Chondrocyte (in vitro differentiated cells): ENCODE measurements around the gene CADPS. TPM values are rescaled to one million over a fixed set of nuclear protein-coding genes. Genes with fewer than 3 reads are reported as not detected.
"Not testable (repeated sequence)": the region's sequence is repeated elsewhere in the genome, so short reads cannot be mapped to it uniquely, and the experiment has no call there.

Source experiments
- DNase-seq: peaks from one replicate; pipeline ENCODE4 v3.0.0; 2021; ENCODE audit warnings: mixed read lengths, low spot score
- H3K27ac Mint-ChIP-seq: one replicate; pipeline ENCODE4 v1.8.0; 2021; ENCODE audit warnings: mild to moderate bottlenecking, moderate library complexity, mixed read lengths; ENCODE audit not compliant: unreplicated experiment
- H3K27me3 Mint-ChIP-seq: 2 replicates; pipeline ENCODE4 v1.8.0; 2021; ENCODE audit warnings: low read depth, mixed read lengths
- H3K36me3 Mint-ChIP-seq: 2 replicates; pipeline ENCODE4 v1.8.0; 2021; ENCODE audit warnings: low read depth, mixed read lengths
- H3K4me1 Mint-ChIP-seq: 2 replicates; pipeline ENCODE4 v1.8.0; 2021; ENCODE audit warnings: low read depth, mild to moderate bottlenecking, mixed read lengths
- H3K4me3 Mint-ChIP-seq: one replicate; pipeline ENCODE4 v1.8.0; 2021; ENCODE audit warnings: mild to moderate bottlenecking, moderate library complexity, mixed read lengths; ENCODE audit not compliant: unreplicated experiment
- H3K9me3 Mint-ChIP-seq: 2 replicates; pipeline ENCODE4 v1.8.0; 2021; ENCODE audit warnings: low read depth, mixed read lengths
- total RNA-seq: library from RNA; stranded (reverse); gene quantifications from 3 replicates; pipeline ENCODE4 v1.2.1, GENCODE V29; 2021
- TF ChIP-seq, protein P1 (sequence below): fragments of 200-600 bp; sonication (generic); IDR thresholded peaks from 2 replicates; pipeline ENCODE4 v1.5.0; 2021; ENCODE audit warnings: antibody characterized with exemption, mild to moderate bottlenecking, moderate library complexity

CADPS gene
- total RNA-seq, 1 donor from 2014 or later, result not detected

DNA sequence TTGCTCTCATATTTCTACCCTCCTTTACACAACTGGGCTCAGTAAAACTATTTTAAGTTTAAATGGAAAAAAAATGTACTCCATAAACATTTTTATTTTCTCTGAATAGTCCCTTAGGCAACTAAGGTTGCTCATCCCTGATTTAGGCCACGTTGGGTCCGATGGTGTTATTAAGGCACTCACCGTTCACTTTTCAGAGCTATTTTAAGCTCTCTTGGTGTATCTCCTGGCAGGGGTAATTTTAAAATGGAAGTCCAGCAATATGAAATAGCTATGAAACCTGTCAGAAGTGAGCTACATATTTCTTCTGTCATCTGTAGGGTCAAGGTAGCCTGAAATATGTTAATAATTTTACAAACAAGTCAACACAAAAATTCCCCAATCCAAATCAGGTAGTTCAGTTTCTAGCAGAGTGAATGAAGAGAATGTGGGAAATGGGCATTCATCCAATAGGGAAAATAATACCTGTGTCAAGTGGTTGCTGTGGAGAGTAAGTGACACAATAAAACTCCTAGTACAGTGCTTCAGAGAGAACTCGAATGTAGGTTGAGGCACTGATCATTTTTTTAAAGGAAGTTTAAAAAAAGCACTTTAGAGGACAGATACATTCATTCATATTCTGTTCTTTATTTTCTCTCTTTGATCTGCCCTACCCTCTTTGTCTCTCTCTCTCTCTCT lies 292.6 kb downstream of the CADPS start:
- peaks cover 9% of the 10 kb centered on the region for H3K4me1 Mint-ChIP-seq
- peaks cover 2% of the 10 kb centered on the region for H3K36me3 Mint-ChIP-seq
- TF ChIP-seq, protein P1, sequence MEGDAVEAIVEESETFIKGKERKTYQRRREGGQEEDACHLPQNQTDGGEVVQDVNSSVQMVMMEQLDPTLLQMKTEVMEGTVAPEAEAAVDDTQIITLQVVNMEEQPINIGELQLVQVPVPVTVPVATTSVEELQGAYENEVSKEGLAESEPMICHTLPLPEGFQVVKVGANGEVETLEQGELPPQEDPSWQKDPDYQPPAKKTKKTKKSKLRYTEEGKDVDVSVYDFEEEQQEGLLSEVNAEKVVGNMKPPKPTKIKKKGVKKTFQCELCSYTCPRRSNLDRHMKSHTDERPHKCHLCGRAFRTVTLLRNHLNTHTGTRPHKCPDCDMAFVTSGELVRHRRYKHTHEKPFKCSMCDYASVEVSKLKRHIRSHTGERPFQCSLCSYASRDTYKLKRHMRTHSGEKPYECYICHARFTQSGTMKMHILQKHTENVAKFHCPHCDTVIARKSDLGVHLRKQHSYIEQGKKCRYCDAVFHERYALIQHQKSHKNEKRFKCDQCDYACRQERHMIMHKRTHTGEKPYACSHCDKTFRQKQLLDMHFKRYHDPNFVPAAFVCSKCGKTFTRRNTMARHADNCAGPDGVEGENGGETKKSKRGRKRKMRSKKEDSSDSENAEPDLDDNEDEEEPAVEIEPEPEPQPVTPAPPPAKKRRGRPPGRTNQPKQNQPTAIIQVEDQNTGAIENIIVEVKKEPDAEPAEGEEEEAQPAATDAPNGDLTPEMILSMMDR, result no peak
- H3K4me3 Mint-ChIP-seq, result no peak overlapping the region
- H3K9me3 Mint-ChIP-seq, result peaks cover 26% of the 10 kb centered on the region
- H3K27ac Mint-ChIP-seq, result no peak overlapping the region
- peaks cover 1% of the 10 kb centered on the region for H3K27me3 Mint-ChIP-seq
- DNase-seq, result no peak

DNA sequence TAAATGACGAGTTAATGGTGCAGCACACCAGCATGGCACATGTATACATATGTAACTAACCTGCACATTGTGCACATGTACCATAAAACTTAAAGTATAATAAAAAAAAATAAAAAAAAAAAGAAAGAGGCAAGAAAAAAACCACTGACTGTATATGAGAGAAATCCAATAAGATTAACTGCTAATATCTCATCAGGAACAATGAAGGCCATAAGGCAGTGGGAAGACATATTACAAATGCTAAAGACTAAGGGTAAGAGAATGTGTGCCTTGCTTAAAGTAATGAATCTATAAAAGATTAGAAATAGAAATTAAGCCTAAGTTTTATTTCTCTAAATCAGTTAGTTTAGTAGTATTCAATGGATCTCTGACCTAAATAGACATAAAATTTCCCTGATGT lies 294.7 kb downstream of the CADPS start:
- DNase-seq, H3K27me3 Mint-ChIP-seq, H3K36me3 Mint-ChIP-seq, H3K4me1 Mint-ChIP-seq, H3K27ac Mint-ChIP-seq, H3K4me3 Mint-ChIP-seq: not testable (repeated sequence)
- peaks cover 29% of the 10 kb centered on the region for H3K9me3 Mint-ChIP-seq

DNA sequence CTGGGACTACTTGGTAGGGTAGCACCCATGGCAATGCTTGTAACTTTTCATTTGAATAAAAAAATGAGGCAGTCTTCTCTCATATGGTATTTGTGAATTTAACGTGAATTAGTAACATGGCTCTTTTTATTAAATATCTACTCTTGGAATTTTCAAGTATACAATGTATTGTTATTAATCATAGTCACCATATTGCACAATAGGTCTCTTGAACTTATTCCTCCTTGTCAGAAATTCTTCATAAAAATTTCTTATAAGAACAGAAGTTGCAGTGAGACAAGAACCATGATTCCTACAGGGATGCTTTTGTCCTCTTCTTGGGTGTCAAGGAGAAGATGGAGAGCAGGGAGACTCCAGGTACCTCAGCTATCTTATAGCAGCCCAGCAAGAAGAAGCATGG lies 298.1 kb downstream of the CADPS start:
- peaks cover 20% of the 10 kb centered on the region for H3K27me3 Mint-ChIP-seq
- no peak for DNase-seq
- TF ChIP-seq, protein P1, result no peak
- H3K9me3 Mint-ChIP-seq, result peaks cover 29% of the 10 kb centered on the region
- H3K4me1 Mint-ChIP-seq, result no peaks in the 10 kb centered on the region
- peaks cover 2% of the 10 kb centered on the region for H3K36me3 Mint-ChIP-seq
- H3K27ac Mint-ChIP-seq, result no peak overlapping the region
- H3K4me3 Mint-ChIP-seq, result no peak overlapping the region

DNA sequence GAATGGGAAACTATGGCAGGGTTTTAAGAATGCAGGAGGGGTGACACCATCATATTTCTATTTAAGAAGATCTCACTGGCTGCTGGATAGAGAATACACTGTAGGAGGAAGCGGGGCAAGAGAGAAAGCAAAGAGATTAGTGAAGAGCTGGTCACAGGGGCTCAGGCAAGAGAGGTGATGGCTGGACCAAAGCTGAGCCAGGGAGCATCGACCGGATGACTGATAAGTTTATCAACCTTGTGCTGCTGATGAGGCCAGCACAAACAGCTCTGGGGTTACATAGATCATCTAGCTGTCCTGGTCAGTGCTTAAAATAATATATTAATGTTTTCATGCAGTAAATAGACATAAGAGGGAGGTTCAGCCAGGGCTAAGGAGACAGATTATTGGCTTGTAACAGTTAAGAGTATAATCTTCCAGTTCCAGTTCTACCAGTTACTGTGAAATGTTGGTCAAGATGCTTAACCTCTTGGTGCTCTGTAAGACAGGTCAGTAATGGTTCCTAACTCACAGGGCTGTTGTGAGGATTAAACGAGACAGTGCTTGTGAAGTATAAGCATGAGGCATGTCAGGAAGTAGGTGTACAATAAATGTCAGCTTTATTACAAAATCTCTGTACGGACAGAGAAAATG lies 300.8 kb downstream of the CADPS start:
- peaks cover 14% of the 10 kb centered on the region for H3K9me3 Mint-ChIP-seq
- no peak overlapping the region for H3K27ac Mint-ChIP-seq
- no peak overlapping the region for H3K4me3 Mint-ChIP-seq
- peaks cover 2% of the 10 kb centered on the region for H3K36me3 Mint-ChIP-seq
- TF ChIP-seq, protein P1, result no peak
- peaks cover 20% of the 10 kb centered on the region for H3K27me3 Mint-ChIP-seq
- no peak for DNase-seq
- no peaks in the 10 kb centered on the region for H3K4me1 Mint-ChIP-seq

DNA sequence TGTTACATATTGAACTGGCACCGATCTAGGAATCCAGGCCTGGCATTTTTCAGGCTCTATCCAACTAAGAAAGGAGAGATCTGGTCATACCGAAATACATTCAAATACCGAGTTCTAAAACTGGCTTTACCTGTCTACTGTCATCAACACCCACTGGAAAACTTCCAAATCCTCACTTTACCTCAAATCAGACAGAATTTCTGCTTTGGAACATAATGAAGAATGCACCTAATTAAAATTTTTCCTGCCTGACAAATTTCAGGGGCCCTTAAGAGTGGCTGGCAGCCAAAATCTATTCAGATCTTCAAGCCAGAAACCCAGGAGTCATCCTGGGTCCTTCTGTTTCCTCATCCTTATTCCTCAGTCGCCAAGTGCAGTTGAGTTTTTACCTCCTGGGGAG lies 303.3 kb downstream of the CADPS start:
- H3K27ac Mint-ChIP-seq, result no peak overlapping the region
- H3K36me3 Mint-ChIP-seq, result no peaks in the 10 kb centered on the region
- no peaks in the 10 kb centered on the region for H3K9me3 Mint-ChIP-seq
- TF ChIP-seq, protein P1, result no peak
- peaks cover 18% of the 10 kb centered on the region for H3K27me3 Mint-ChIP-seq
- no peak overlapping the region for H3K4me3 Mint-ChIP-seq
- peaks cover 11% of the 10 kb centered on the region for H3K4me1 Mint-ChIP-seq
- DNase-seq, result no peak

DNA sequence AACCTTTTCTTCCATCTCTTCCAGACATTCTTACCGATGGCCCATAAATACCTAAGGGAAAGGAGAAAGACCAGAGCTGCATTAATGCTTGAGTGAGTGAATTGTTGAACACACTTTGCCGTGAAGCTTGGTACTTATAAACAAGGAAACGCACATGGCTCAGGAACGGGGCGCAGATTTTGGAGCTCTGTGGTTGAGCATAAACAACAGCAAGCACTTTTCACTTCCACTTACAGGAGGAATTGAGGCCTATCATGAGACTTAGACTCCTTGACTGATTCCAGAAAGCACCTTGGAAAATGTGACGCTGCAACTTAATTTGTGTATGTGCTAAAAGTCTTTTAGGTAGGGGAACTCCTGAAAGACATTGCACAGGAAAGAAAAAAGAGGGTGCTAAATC lies 304.3 kb downstream of the CADPS start:
- Mint-ChIP-seq H3K4me3 (no peak overlapping the region), H3K36me3 (no peaks in the 10 kb centered on the region), H3K27me3 (peaks cover 15% of the 10 kb centered on the region), H3K27ac (no peak overlapping the region), H3K4me1 (peaks cover 16% of the 10 kb centered on the region), H3K9me3 (no peaks in the 10 kb centered on the region)
- no peak for DNase-seq
- TF ChIP-seq, protein P1, result no peak
